Stimulated activated CD8-positive, alpha-beta memory T cell treated with anti-CD3 and anti-CD28 coated beads, Interleukin-12 subunit alpha, Interleukin-12 subunit beta, amount 100 ng/mL, for 1 hour (primary cell): ENCODE measurements around the gene SPAG8.

ENCODE experiments used
- DNase-seq: peaks from one replicate; pipeline ENCODE4 v3.0.0-alpha.2; 2020; ENCODE audit warnings: low read depth

Gene SPAG8

DNA sequence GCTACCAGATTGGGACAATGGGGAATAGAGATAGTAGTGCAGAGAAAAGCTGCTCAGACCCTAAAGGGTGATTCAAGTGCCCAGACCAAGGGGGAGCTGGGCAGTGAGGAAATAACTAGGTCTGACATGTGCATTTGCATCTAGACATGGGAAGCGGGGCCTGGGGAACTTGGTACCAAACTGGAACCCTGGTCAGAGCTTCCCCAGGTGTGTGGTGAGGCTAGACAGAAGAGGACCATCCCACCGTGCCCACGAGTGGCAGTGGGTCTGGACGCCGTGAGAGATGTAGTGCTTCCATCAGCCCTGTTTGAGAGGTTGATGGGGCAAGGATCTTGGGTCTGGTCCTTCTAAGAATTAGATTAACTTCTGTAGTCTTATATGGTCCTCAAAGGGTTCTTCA, 24.5 kb upstream of the SPAG8 start:
- no peak for DNase-seq

DNA sequence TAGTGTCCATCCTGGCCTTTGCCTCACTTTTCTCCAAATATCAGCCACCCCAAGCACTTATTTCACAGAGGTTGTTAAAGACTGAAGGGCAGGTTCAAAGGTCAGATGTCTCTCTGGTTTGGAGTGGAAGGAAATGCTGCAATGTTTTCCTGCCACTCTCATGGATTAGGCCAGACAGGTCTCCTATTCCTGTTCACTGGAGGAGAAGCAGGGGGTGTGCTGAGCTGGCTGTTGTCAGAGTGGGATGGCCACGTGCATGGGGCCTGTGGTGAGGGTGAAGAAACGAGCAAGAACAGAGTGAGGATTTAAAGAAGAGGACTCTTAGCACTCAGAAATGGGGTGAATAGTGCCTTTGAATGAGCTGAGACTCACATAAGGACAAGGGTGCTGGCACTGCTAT, 23.7 kb upstream of the SPAG8 start:
- DNase-seq: no peak

GRCh38 chr9:35835216-35835632, 23.2 kb upstream of the SPAG8 start:
- DNase-seq: no peak

- DNase-seq: no peak
Measured at GRCh38 chr9:35834260-35835215, 22.5 kb upstream of the SPAG8 start.

- no peak for DNase-seq
Measured at GRCh38 chr9:35832814-35833213, 20.8 kb upstream of the SPAG8 start.

DNA sequence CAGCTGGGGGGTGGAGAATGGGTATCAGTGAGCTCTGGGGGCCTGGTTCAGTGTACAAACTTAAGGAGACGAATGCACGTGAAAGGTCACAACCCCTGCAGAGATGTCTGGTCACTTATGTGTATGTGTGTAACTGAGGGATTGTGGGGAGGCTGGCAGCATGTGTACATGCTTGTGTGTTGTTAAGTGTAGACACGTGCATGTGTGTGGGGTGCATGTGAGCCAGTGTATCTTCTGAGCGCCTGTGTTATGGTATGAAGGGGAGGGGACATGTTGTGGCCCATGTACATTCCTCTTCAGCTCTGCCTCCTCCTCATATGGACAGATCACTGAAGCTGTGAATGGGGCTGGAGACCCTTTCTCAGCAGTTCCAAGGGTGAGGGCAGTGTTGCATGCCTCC, 19.0 kb upstream of the SPAG8 start:
- DNase-seq: no peak

- no peak for DNase-seq
Measured at GRCh38 chr9:35829764-35830096, 17.7 kb upstream of the SPAG8 start.

- DNase-seq: peak; percentile 91
Measured at GRCh38 chr9:35829084-35829763, 17.2 kb upstream of the SPAG8 start, which contains the start of gene TMEM8B. TMEM8B (plus strand) TSS chr9:35829228; CDS start chr9:35829448, 220 bp downstream.

GRCh38 chr9:35828716-35829083, 16.6 kb upstream of the SPAG8 start, which contains the start of gene FAM221B:
FAM221B (minus strand) TSS chr9:35828732; CDS start chr9:35826161, 2,571 bp downstream.
- no peak for DNase-seq

- DNase-seq: no peak
Measured at GRCh38 chr9:35827486-35827885, 15.4 kb upstream of the SPAG8 start.

GRCh38 chr9:35826071-35826701, 14.1 kb upstream of the SPAG8 start:
- no peak for DNase-seq

DNA sequence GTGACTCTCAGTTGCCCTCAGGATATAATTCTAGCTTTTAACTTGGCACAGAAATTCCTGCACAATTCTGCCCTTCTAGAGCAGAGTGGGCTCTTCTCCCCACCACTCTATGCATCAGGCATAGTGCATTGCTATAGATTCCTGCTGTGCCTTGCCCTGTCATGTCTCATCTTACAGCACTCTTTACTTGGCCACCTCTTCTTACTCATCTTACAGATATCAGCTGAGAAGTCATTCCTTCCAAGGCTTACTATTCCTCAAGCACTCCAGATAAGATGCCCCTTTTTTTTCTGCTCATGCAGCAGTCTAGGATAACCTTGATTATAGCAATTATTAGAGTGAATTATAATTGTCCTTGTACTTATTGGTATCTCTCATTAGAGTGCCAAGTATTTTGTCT, 10.9 kb upstream of the SPAG8 start:
- DNase-seq: no peak

- no peak for DNase-seq
Measured at GRCh38 chr9:35820076-35820475, 8.0 kb upstream of the SPAG8 start.

DNA sequence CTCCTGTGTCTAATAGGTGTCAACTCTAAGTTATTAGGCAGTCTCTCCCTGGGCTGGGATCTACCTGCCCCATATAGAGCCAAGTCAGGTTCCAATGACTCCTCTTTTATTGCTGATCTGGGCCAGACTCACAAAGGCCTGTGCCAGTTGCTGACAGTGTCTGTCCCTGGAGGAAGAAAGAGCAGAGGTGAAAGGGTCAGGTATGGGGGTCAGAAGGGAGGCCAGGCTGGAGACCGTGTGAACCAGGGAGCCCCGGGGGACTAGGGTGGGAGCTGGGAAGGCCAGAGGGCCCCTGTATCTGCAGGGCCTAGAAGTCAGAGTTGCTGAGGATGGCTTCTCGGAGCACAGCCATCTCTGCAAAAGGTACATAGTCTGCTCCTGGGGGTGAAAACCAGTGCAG, 6.3 kb upstream of the SPAG8 start:
- no peak for DNase-seq

DNA sequence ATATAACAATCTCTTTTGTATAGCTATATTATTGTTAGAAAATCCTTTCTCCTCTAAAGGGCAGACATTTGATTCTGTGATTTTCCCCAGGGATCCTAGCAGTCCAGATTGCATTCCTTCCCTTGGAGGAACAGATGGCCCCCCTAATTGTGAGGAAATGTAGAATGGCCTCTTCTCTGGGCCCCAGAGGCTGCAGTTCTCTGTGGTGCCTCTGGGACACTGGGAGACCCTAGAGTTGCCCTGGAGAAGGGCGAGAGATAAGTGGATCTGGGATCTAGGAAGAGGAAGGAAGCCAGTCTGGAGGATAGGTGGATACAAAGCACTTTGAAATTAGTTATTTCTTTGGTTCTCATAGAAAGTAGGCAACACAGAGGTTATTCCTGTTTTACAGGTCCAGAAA, 4.6 kb upstream of the SPAG8 start:
- no peak for DNase-seq

DNA sequence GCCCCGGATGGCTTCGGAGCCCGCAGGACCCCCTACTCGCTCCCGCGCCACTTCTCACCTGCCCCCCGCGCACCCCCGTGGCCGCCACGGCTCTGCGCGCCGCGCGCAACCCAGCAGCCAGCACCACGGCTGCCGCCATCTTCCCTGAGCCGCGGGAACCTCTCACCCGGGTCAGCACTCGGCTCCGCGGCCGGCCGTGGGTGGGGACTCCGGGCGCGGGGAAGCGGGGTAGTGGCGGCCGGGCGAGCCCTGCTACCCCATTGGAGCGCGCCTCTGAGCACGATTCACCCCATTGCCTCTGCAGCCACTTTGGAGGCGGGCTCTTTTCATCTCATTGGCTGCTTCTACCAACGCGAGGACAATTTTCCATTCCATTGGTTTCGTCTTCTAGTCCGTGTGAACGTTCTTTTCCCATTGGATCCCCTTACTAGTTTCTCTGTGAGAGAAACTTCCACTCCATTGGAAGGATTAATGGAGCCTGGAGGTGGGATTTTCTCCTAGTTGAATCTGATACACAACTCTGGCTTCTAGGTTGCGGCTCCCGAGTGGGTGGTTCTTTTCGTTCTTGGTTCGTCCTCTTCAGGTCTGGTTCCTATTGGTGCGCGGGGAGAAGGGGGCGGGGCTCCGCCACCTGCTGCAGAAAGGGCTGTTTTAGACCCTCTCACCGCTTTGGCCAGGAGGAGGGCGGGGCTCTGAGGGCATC, 2.9 kb upstream of the SPAG8 start, which contains the start of gene HINT2:
TSS of gene HINT2 (minus strand) at position 202 of the 703 bp plus-strand sequence. CDS start at position 139, 63 bp downstream.
- peak; percentile 95 for DNase-seq

DNA sequence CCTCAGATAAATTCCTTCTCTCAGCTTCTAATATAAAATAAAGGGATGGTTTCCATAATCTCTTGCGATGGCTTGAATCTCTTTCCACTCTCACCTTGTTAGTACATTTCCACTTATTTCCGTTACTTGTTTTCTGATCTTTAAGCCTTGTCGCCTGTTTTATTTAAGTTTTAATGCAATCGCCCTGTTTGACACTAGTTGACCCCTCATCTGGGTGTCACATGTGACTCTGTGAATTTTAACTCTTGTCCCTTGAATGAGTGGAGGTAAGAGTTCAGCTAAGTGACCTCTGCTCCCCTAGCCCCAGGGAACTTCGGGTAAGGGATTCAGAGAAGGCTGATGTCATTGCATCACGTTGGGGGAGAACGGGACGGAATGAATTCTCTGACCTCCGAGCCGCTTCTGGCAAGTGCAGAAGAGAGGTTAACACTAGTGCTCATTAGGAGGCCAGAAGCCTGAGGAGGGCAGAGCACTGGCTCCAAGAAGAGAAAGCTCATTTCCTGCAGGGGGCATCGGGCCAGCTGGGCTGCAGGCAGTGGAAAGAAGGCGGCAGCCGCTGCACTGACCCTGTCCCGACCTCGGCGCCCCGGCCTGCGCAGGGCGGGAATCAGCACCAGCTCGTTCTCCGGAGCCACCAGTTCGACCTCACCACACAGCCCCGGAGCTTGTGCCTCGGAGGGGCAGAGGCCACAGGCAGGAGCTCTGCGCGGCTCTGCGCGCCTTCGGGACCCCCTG, 2.2 kb upstream of the SPAG8 start:
- no peak for DNase-seq

- DNase-seq: no peak
Measured at GRCh38 chr9:35813434-35814105, 1.5 kb upstream of the SPAG8 start.

GRCh38 chr9:35811381-35812024, 559 bp downstream of the SPAG8 start:
- DNase-seq: no peak

DNA sequence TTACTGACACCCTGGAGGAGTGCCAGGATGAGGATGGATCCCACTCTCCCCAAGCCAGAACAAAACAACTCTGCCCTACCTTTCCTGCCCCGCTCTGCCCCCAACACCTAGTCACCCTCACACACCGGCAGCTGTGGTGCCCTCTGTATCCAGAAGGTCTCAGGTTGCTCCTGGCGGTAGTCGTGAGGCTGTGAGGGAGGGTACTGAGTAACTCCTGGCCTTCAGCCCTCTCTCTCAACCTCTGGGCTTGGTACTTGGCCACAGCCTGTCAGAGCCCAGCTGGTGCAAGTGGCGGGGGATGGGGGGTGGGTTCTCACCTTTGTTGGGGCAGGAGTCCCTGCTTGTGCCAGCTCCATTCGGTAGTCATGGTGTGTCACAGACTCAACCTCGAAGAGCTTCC, 1.9 kb downstream of the SPAG8 start:
- DNase-seq: no peak
